Fibroblast of the conjunctiva (primary cell): ENCODE measurements around the gene CCDC117.
"Not testable (repeated sequence)": the region's sequence is repeated elsewhere in the genome, so short reads cannot be mapped to it uniquely, and the experiment has no call there.

Experiments
- DNase-seq: peaks from one replicate; pipeline ENCODE4 v3.0.0-alpha.2; 2010; ENCODE audit warnings: low read depth

CCDC117 gene, protein sequence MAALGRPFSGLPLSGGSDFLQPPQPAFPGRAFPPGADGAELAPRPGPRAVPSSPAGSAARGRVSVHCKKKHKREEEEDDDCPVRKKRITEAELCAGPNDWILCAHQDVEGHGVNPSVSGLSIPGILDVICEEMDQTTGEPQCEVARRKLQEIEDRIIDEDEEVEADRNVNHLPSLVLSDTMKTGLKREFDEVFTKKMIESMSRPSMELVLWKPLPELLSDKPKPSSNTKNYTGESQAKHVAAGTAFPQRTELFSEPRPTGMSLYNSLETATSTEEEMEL

DNA sequence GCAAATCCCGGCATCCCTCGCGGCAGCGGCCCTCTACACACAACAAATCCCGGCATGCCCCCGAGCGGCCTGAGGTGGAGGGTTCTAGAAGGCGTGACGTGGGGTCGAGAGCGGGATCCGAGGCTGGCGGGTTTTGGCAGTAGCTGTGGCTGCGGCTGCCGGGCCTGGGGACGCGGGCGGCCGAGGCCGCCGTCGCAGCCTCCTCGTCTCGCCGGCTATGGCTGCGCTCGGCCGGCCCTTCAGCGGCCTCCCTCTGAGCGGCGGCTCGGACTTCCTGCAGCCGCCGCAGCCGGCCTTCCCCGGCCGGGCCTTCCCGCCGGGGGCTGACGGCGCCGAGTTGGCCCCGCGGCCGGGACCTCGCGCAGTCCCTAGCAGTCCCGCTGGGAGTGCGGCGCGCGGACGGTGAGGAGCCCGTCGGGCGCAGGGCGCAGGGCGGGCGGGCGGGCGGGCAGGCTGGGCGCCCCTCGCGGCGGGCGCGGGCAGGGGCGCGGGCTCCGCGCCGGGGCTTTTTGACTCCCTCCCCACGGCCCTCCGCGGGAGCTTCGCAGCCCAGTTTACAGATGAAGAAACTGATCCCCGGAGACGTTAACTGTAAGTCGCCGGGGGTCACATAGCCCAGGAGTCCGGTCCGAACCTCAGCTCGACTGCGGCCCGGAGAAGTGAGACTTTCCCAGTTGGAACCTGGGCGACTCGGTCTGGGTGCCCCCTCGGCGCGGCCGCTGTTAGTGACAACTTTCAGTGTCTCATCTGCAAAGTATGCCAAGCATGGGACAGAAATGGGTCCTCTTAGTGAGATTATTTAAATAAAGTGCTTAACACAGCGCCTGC lies at the start of gene CCDC117:
Gene CCDC117 (plus strand): TSS at position 63 of the 828 bp plus-strand sequence. CDS start 155 bp downstream, at position 218.
- peak; percentile 95 for DNase-seq

DNA sequence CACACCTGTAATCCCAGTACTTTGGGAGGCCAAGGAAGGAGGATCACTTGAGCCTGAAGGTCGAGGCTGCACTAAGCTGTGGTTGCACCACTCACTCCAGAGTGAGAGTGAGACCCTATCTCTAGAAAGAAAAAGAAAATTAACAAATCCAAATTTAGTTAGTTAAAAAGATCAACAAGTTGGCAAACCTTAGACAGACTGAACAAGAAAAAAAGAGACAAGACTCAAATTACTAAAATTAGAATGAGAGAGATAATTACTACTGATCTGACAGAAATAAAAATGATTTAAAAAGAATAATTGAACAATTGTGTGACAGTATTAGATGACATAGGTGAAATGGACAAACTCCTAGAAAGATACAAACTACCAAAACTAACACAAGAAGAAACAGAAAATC lies 44.5 kb upstream of the CCDC117 start:
- DNase-seq = no peak

DNA sequence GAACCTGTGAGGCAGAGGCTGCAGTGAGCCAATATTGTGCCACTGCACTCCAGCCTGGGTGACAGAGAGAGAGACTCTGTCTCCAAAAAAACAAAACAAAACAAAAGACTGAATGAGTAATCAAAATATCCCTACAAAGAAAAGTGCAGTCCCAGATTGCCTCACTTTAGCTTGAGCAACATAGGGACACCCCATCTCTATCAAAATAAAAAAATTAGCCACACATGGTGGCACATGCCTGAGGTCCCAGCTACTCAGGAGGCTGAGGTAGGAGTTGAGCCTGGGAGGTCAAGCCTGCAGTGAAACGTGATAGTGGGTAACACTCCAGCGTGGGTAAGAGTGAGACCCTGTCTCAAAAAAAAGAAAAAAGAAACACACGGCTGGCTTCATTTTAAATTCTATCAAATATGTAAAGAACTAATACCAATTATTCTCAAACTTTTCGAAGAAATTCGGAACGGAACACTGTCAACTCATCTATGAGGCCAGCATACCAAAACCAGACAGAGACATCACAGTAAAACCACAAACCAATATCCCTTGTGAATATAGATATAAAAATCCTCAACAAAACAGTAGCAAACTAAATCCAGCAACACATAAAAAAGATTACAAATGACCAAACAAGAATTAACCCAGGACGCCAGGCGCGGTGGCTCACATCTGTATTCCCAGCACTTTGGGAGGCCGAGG lies 43.7 kb upstream of the CCDC117 start:
- no peak for DNase-seq

- DNase-seq = no peak
Observed at GRCh38 chr22:28730179-28730578, 42.3 kb upstream of the CCDC117 start.

DNA sequence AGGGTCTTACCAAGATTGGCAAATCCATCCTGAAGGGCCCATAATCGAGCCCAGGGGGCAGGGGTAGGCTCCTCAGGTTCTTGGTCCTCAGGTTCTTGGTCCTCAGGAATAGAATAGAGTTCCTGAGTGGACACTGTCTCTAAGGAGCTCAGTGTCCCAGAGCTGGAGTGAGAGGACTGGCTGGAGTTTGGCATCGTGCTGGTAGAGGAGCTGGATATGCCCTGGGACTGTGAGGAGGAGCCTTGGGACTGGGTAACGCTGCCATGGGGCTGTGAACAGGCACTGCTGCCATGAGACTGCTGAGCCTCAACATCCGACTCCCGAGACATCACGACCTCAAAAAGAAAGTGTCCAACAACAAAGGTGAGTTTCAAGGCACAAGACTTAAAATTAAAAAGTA lies 38.1 kb upstream of the CCDC117 start:
- DNase-seq = no peak

DNA sequence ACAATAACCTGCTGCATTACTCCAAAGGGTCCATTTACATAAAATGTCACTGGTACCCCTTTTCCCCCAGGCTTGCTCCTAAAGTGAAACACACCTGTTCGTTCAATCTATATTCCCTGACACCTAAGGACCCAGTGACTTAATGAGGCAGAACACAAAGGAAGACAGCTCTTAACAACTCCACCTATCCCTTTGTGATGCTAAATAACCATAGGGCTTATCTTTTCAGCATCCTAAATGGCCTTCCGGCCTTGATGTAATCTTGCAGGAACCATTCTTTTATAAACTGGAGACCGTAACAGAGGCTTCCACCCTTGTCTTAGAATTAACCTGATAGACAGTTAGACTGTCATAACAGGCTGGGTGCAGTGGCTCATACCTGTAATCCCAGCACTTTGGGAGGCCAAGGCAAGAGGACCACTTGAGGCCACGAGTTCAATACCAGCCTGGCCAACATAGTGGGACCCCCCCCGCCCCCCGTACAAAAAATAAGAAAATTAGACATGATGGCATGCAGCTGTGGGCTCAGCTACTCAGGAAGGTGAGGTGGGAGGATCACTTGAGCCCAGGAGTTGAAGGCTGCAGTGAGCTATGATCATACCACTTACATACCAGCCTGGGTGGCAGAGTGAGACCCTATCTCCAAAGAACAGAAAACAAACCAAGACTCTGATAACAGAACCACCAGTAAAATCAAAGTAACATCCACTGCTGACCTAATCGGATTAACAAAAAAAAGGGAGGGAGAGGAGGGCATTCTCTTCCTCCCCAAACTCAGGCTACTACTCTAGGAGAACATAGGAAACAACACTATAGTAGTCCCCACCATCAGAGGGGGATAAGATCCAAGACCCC lies 36.0 kb upstream of the CCDC117 start:
- no peak for DNase-seq

DNA sequence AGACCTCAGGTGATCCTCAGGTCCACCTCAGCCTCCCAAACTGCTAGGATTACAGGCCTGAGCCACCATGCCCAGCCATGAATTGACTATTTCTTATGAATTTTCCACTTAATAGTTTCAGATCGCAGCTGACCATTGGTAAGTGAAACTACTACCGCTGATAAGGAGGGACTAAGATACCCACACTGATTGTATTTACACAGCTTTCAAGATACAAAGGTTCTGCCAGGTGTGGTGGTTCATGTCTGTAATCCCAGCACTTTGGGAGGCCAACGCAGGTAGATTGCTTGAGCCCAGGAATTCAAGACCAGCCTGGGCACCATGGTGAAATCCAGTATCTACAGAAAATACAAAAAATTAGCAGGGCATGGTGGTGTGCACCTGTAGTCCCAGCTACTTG lies 34.8 kb upstream of the CCDC117 start:
- DNase-seq = no peak

DNA sequence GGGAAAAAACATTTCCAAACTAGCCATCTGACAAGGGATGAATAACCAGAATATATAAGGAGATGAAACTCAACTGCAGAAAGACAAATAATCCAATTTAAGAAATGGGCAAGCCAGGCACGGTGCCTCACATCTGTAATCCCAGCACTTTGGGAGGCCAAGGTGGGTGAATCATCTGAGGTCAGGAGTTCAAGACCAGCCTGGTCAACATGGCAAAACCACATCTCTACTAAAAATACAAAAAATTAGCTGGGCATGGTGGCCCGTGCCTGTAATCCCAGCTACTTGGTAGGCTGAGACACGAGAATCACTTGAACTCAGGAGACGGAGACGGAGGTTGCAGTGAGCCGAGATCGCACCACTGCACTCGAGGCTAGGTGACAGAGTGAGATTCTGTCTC lies 33.6 kb upstream of the CCDC117 start:
- DNase-seq = not testable (repeated sequence)

GRCh38 chr22:28741200-28741784 lies 31.2 kb upstream of the CCDC117 start:
- no peak for DNase-seq

DNA sequence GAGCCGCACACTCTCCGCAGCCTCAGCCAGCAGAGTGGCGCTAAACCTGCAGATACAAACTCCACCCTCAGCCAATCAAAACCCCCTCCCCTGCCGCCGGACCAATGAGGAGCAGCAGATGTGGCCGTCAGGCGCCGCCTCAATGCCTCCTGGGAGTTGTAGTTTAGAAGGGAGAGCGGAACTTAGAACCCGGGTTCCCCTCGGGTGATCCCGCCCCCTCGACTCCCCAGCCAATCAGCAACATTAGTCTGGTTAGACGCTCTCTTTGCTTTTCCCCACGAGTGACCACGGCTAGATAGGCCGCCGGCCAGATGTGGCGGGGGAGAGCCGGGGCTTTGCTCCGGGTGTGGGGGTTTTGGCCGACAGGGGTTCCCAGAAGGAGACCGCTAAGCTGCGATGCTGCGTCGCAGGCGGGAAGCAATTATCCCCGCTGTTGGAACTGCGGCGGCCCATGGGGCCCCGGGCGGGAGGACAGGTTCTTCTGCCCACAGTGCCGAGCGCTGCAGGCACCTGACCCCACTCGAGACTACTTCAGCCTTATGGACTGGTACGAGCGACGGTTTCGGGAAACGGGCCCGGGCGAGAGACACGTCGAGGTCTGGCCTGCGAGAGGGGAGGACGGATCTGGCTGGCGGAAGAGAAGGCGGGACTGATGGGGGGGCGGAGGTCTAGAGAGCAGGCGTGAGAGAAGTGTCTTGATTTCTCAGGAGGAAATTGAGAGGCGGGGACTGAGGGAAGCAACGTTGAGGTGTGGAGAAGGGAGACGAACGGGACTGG lies 30.5 kb upstream of the CCDC117 start, which contains the start of the genes CHEK2 and HSCB:
Gene CHEK2 (minus strand): TSS at position 36 of the 777 bp plus-strand sequence. CDS start 7,099 bp downstream, outside the sequence.
Gene HSCB (plus strand): TSS at position 255 of the 777 bp plus-strand sequence. CDS start 57 bp downstream, at position 312.
- DNase-seq = peak; percentile 98

DNA sequence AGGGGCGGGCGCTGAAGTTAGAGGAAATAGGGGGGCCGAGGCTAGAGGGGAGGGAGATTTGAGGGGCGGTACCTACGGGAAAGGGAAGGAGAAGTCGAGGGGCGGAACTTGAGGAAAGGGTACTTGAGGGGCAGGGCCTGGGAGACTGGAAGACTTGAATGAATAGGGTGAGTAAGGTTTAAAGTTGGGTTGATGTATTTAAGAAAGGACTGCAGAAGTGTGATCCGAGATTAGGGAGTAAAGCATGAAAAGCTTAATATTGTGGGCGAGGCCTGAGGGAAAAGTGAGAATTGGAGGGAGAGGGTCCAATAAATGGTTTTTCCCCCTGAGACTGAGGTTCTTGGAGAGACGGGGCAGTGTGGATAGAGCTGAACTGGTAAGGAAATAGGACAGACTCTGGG lies 29.9 kb upstream of the CCDC117 start:
- no peak for DNase-seq

DNA sequence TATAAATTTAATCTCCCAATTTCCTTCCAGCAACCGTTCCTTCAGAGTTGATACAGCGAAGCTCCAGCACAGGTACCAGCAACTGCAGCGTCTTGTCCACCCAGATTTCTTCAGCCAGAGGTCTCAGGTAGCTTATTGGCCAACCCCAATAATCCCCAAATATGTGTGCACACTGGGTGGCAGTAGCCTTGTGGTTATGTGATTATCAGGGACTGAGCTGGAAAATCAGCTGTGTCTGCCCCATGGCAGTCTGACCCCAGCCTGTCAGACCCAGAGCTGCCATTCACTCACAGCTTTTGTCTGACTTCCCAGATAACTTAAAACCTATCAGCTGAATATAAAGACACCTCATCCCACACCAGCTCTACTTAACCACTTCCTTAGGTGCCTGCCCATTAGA lies 28.6 kb upstream of the CCDC117 start:
- no peak for DNase-seq

- peak; percentile 67 for DNase-seq
Observed at GRCh38 chr22:28750471-28750881, 22.0 kb upstream of the CCDC117 start.

GRCh38 chr22:28754512-28754911 lies 18.0 kb upstream of the CCDC117 start:
- DNase-seq = not testable (repeated sequence)

- DNase-seq = no peak
Observed at GRCh38 chr22:28759861-28760560, 12.5 kb upstream of the CCDC117 start.

GRCh38 chr22:28761449-28761755 lies 11.1 kb upstream of the CCDC117 start:
- DNase-seq = no peak

DNA sequence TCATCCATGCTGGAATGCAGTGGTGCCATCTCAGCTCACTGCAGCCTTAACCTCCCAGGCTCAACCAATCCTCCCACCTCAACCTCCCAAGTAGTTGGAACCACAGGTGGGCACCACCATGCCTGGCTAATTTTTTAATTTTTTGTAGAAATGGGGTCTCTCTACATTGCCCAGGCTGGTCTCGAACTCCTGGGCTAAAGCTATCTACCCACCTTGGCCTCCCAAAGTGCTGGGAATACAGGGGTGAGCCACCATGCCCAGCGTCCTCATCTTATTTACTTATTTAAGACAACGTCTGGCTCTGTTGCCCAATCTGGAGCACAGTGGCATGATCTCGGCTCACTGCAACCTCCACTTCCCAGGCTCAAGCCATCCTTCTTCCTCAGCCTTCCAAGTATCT lies 10.5 kb upstream of the CCDC117 start:
- DNase-seq = not testable (repeated sequence)

GRCh38 chr22:28766628-28767027 lies 5.9 kb upstream of the CCDC117 start:
- no peak for DNase-seq

- no peak for DNase-seq
Observed at GRCh38 chr22:28768701-28769393, 3.6 kb upstream of the CCDC117 start.
